Inferior parietal cortex (tissue), 1 donor: ENCODE data around the gene PTH2.

Experiments
- DNase-seq: peaks from one replicate; pipeline ENCODE4 v3.0.0-alpha.2; 2016; ENCODE audit errors: extremely low spot score

The PTH2 gene

GRCh38 chr19:49409441-49410029 is 13.7 kb downstream of the PTH2 start:
- no peak for DNase-seq

- no peak for DNase-seq
Observed at GRCh38 chr19:49408816-49409440, 14.3 kb downstream of the PTH2 start.

- DNase-seq, result no peak
Observed at GRCh38 chr19:49407482-49408015, 15.7 kb downstream of the PTH2 start.

GRCh38 chr19:49407079-49407478 is 16.2 kb downstream of the PTH2 start:
- DNase-seq, result no peak

- no peak for DNase-seq
Observed at GRCh38 chr19:49403404-49404187, 19.6 kb downstream of the PTH2 start.

GRCh38 chr19:49400029-49400428 is 23.2 kb downstream of the PTH2 start:
- DNase-seq, result no peak

GRCh38 chr19:49398931-49399330 is 24.3 kb downstream of the PTH2 start:
- DNase-seq, result no peak

GRCh38 chr19:49398001-49398615 is 25.1 kb downstream of the PTH2 start:
- DNase-seq, result no peak

GRCh38 chr19:49396738-49397505 is 26.3 kb downstream of the PTH2 start:
- no peak for DNase-seq

- no peak for DNase-seq
Observed at GRCh38 chr19:49395581-49396407, 27.4 kb downstream of the PTH2 start.

GRCh38 chr19:49393881-49394280 is 29.4 kb downstream of the PTH2 start:
- no peak for DNase-seq

GRCh38 chr19:49391581-49392399 is 31.5 kb downstream of the PTH2 start:
- peak; percentile 76 for DNase-seq

- DNase-seq, result no peak
Observed at GRCh38 chr19:49390929-49391359, 32.3 kb downstream of the PTH2 start.

- no peak for DNase-seq
Observed at GRCh38 chr19:49390131-49390928, 32.9 kb downstream of the PTH2 start.

GRCh38 chr19:49389406-49389805 is 33.8 kb downstream of the PTH2 start:
- no peak for DNase-seq

GRCh38 chr19:49387936-49388372 is 35.3 kb downstream of the PTH2 start, which contains the start of gene KASH5:
TSS of gene KASH5 (plus strand) at chr19:49388249. CDS start at chr19:49390884, 2,635 bp downstream.
- DNase-seq, result peak; percentile 35

GRCh38 chr19:49383599-49383998 is 39.6 kb downstream of the PTH2 start:
- DNase-seq, result no peak

GRCh38 chr19:49382639-49383038 is 40.6 kb downstream of the PTH2 start:
- DNase-seq, result no peak

- DNase-seq, result no peak
Observed at GRCh38 chr19:49380391-49380790, 42.9 kb downstream of the PTH2 start.
